H9 (cell line): ENCODE measurements around the gene TGFBR2. TPM values are rescaled to one million over a fixed set of nuclear protein-coding genes. Genes with fewer than 3 reads are reported as not detected.
A peak's percentile ranks its signal among the peaks of the same experiment; 100 is the strongest.

Experiments used
- DNase-seq: peaks from one replicate; pipeline ENCODE4 v3.0.0-alpha.2; 2017
- H2AFZ ChIP-seq: one replicate; pipeline ENCODE4 v1.6.1; 2013; ENCODE audit warnings: mild to moderate bottlenecking, low read length, control low read depth, moderate library complexity
- H2AK5ac ChIP-seq: 2 replicates; pipeline ENCODE4 v1.6.1; 2013; ENCODE audit warnings: low read length, control low read depth, mixed read lengths; ENCODE audit not compliant: insufficient read length
- H2BK120ac ChIP-seq: one replicate; pipeline ENCODE4 v1.6.1; 2013; ENCODE audit warnings: low read depth, mild to moderate bottlenecking, low read length, control low read depth, inconsistent platforms; ENCODE audit not compliant: poor library complexity, severe bottlenecking
- H2BK12ac ChIP-seq: 2 replicates; pipeline ENCODE4 v1.6.1; 2013; ENCODE audit warnings: low read length, control low read depth, mixed read lengths, low read depth; ENCODE audit not compliant: insufficient read length
- H2BK15ac ChIP-seq: 2 replicates; pipeline ENCODE4 v1.6.1; 2013; ENCODE audit warnings: low read depth, low read length, control low read depth
- H2BK20ac ChIP-seq: one replicate; pipeline ENCODE4 v1.6.1; 2013; ENCODE audit warnings: low read depth, mild to moderate bottlenecking, low read length, control low read depth, inconsistent platforms; ENCODE audit not compliant: poor library complexity, severe bottlenecking
- H2BK5ac ChIP-seq: 2 replicates; pipeline ENCODE4 v1.6.1; 2013; ENCODE audit warnings: low read length, control low read depth, mixed read lengths; ENCODE audit not compliant: insufficient read length
- H3K14ac ChIP-seq: 2 replicates; pipeline ENCODE4 v1.6.1; 2013; ENCODE audit warnings: low read length, control low read depth; ENCODE audit not compliant: insufficient read depth
- H3K18ac ChIP-seq: 2 replicates; pipeline ENCODE4 v1.6.1; 2013; ENCODE audit warnings: low read depth, mild to moderate bottlenecking, mixed read lengths, low read length, control low read depth; ENCODE audit not compliant: insufficient read length
- H3K23ac ChIP-seq: 2 replicates; pipeline ENCODE4 v1.6.1; 2013; ENCODE audit warnings: low read length, control low read depth, mixed read lengths, low read depth; ENCODE audit not compliant: insufficient read length
- H3K23me2 ChIP-seq: 2 replicates; pipeline ENCODE4 v1.6.1; 2013; ENCODE audit warnings: low read depth, mild to moderate bottlenecking, mixed read lengths, low read length, control low read depth; ENCODE audit not compliant: insufficient read length, poor library complexity, severe bottlenecking
- H3K27ac ChIP-seq: 2 replicates; pipeline ENCODE4 v1.5.1; 2013; ENCODE audit warnings: low read length, control low read depth, mixed read lengths, low read depth; ENCODE audit not compliant: insufficient read length
- H3K27me3 ChIP-seq: 2 replicates; pipeline ENCODE4 v1.6.1; 2013; ENCODE audit warnings: low read length, control low read depth, inconsistent platforms; ENCODE audit not compliant: insufficient read depth
- H3K4ac ChIP-seq: 2 replicates; pipeline ENCODE4 v1.6.1; 2013; ENCODE audit warnings: low read depth, mild to moderate bottlenecking, control low read depth, inconsistent platforms, low read length, moderate library complexity
- H3K4me1 ChIP-seq: 2 replicates; pipeline ENCODE4 v1.6.1; 2013; ENCODE audit warnings: low read length, control low read depth, inconsistent platforms; ENCODE audit not compliant: insufficient read depth
- H3K4me2 ChIP-seq: 2 replicates; pipeline ENCODE4 v1.6.1; 2013; ENCODE audit warnings: low read length, control low read depth, mixed read lengths; ENCODE audit not compliant: insufficient read length, insufficient read depth
- H3K56ac ChIP-seq: 2 replicates; pipeline ENCODE4 v1.6.1; 2013; ENCODE audit warnings: low read depth, mild to moderate bottlenecking, mixed read lengths, low read length, control low read depth; ENCODE audit not compliant: insufficient read length
- H3K79me1 ChIP-seq: 2 replicates; pipeline ENCODE4 v1.6.1; 2013; ENCODE audit warnings: low read depth, mild to moderate bottlenecking, moderate library complexity, low read length, control low read depth, inconsistent platforms; ENCODE audit not compliant: insufficient read depth, poor library complexity, severe bottlenecking
- H3K79me2 ChIP-seq: 2 replicates; pipeline ENCODE4 v1.6.1; 2013; ENCODE audit warnings: low read length, control low read depth, inconsistent platforms; ENCODE audit not compliant: insufficient read depth
- H3K9ac ChIP-seq: 2 replicates; pipeline ENCODE4 v1.6.1; 2013; ENCODE audit warnings: low read length, control low read depth, mixed read lengths; ENCODE audit not compliant: insufficient read length; ENCODE audit errors: extremely low read depth
- H3K9me3 ChIP-seq: one replicate; pipeline ENCODE4 v1.6.1; 2013; ENCODE audit warnings: low read depth, low read length, inconsistent platforms; ENCODE audit not compliant: control insufficient read depth
- H3T11ph ChIP-seq: one replicate; pipeline ENCODE4 v1.6.1; 2013; ENCODE audit warnings: mild to moderate bottlenecking, low read length, control low read depth, inconsistent platforms
- H4K20me1 ChIP-seq: one replicate; pipeline ENCODE4 v1.6.1; 2013; ENCODE audit not compliant: control insufficient read depth, insufficient read length, insufficient read depth
- H4K5ac ChIP-seq: 2 replicates; pipeline ENCODE4 v1.6.1; 2013; ENCODE audit warnings: low read depth, mild to moderate bottlenecking, mixed read lengths, low read length, control low read depth; ENCODE audit not compliant: insufficient read length
- H4K8ac ChIP-seq: replicated peaks from 2 replicates; pipeline ENCODE4 v1.6.1; 2013; ENCODE audit warnings: low read length, control low read depth, mixed read lengths, low read depth; ENCODE audit not compliant: insufficient read length
- H4K91ac ChIP-seq: 2 replicates; pipeline ENCODE4 v1.6.1; 2013; ENCODE audit warnings: low read depth, mild to moderate bottlenecking, moderate library complexity, mixed read lengths, low read length, control low read depth; ENCODE audit not compliant: insufficient read length
- H3K27ac Mint-ChIP-seq, 3 experiments: 2 replicates in 2 of 3; 3 replicates in 1 of 3; pipeline ENCODE4 v1.8.0; 2020 to 2021; ENCODE audit warnings: mixed read lengths in 3 of 3, mild to moderate bottlenecking in 1 of 3, moderate library complexity in 1 of 3
- H3K27me3 Mint-ChIP-seq: 2 replicates; pipeline ENCODE4 v1.8.0; 2021; ENCODE audit warnings: low read depth, mild to moderate bottlenecking, moderate library complexity, mixed read lengths
- H3K36me3 Mint-ChIP-seq, 3 experiments: 2 replicates in 2 of 3; 3 replicates in 1 of 3; pipeline ENCODE4 v1.8.0; 2020 to 2021; ENCODE audit warnings: low read depth in 3 of 3, mixed read lengths in 3 of 3; ENCODE audit not compliant: insufficient read depth in 1 of 3
- H3K4me1 Mint-ChIP-seq, 2 experiments: 2 replicates each; pipeline ENCODE4 v1.8.0; 2020; ENCODE audit warnings: mixed read lengths in 2 of 2
- H3K4me3 Mint-ChIP-seq, 2 experiments: 2 replicates in 1 of 2; 3 replicates in 1 of 2; pipeline ENCODE4 v1.8.0; 2020 to 2021; ENCODE audit warnings: mild to moderate bottlenecking in 2 of 2, mixed read lengths in 2 of 2, moderate library complexity in 1 of 2
- H3K9me3 Mint-ChIP-seq, 2 experiments: 2 replicates in 1 of 2; 3 replicates in 1 of 2; pipeline ENCODE4 v1.8.0; 2020; ENCODE audit warnings: mild to moderate bottlenecking in 2 of 2, mixed read lengths in 2 of 2, moderate library complexity in 1 of 2
- WGBS: extraction: QIAGEN DNeasy Blood & Tissue Kit; methylation state at CpG from one replicate; pipeline ENCODE4 v1.1.7; 2013; ENCODE audit warnings: missing lambda C conversion rate, low lambda C conversion rate, mixed read lengths; ENCODE audit not compliant: insufficient read length; ENCODE audit errors: extremely low coverage; 5-methylcytosine and 5-hydroxymethylcytosine counted together
- total RNA-seq: library from RNA; stranded (reverse); gene quantifications from 2 replicates; pipeline ENCODE4 v1.2.1, GENCODE V29; 2021
- TF ChIP-seq, protein P1 (sequence below): fragments of 200-600 bp; sonication (generic); conservative IDR thresholded peaks from 3 replicates; pipeline ENCODE4 v1.8.0; 2021; ENCODE audit warnings: antibody characterized with exemption, mild to moderate bottlenecking

The TGFBR2 gene
- total RNA-seq, 1 experiment from 2014 or later: 10.6 TPM

DNA sequence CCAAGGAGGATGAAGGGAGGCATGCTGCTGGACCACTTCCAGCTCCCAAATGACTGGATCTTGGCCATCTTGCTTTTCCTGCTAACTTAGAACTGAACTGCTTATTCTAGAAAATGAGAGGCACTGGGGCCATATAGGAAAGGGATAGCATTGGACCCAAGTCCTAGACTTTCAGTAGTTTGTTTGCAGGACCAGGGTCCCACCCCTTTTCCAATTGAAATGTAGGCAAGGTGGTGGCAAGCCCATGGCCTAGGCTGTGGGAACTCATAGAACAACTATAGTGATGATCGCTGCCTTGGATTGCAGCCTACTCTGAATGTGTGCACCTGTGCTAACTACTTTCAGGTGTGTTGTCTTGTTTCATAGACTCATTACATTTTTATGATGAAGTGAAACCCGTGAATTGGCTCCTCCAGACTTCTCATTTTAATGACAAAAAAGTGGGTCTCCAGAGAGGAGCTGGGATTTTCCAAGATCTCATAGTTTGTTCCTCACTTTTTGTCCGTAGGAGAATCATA is 50.3 kb downstream of the TGFBR2 start:
- no CpG with 5 or more reads among the region's 3 CpGs for WGBS
- no peak overlapping the region for H3K27ac ChIP-seq
- no peak overlapping the region for H3K4me3 Mint-ChIP-seq

More for the DNA sequence above, 50.3 kb downstream of the TGFBR2 start:
- H3K4me1 Mint-ChIP-seq: peaks cover 28 to 32% of the 10 kb centered on the region in 2 experiments
- Histone ChIP-seq H3T11ph (no peak overlapping the region), H4K5ac (no peak overlapping the region), H4K91ac (no peak overlapping the region), H2BK15ac (no peak overlapping the region), H3K18ac (no peak overlapping the region), H3K56ac (no peak overlapping the region), H3K9me3 (no peaks in the 10 kb centered on the region), H2BK5ac (no peak overlapping the region), H3K4me1 (peaks cover 17% of the 10 kb centered on the region), H3K79me2 (no peaks in the 10 kb centered on the region), H3K27me3 (no peaks in the 10 kb centered on the region), H2BK120ac (no peak overlapping the region), H2BK20ac (no peak overlapping the region), H2AK5ac (no peak overlapping the region), H3K9ac (no peak overlapping the region), H4K8ac (no peak overlapping the region), H3K79me1 (no peaks in the 10 kb centered on the region), H3K4me2 (no peak overlapping the region), H2AFZ (no peak overlapping the region), H3K23ac (no peak overlapping the region), H3K4ac (no peak overlapping the region), H2BK12ac (no peak overlapping the region), H3K23me2 (no peaks in the 10 kb centered on the region), H4K20me1 (no peaks in the 10 kb centered on the region), H3K14ac (no peak overlapping the region)
- H3K36me3 Mint-ChIP-seq: peaks cover 19 to 41% (median 20%) of the 10 kb centered on the region in 3 experiments; a peak in 5 of 7 replicates
- TF ChIP-seq, protein P1, sequence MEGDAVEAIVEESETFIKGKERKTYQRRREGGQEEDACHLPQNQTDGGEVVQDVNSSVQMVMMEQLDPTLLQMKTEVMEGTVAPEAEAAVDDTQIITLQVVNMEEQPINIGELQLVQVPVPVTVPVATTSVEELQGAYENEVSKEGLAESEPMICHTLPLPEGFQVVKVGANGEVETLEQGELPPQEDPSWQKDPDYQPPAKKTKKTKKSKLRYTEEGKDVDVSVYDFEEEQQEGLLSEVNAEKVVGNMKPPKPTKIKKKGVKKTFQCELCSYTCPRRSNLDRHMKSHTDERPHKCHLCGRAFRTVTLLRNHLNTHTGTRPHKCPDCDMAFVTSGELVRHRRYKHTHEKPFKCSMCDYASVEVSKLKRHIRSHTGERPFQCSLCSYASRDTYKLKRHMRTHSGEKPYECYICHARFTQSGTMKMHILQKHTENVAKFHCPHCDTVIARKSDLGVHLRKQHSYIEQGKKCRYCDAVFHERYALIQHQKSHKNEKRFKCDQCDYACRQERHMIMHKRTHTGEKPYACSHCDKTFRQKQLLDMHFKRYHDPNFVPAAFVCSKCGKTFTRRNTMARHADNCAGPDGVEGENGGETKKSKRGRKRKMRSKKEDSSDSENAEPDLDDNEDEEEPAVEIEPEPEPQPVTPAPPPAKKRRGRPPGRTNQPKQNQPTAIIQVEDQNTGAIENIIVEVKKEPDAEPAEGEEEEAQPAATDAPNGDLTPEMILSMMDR: no peak
- DNase-seq: no peak
- H3K9me3 Mint-ChIP-seq: no peaks in the 10 kb centered on the region
- no peaks in the 10 kb centered on the region for H3K27me3 Mint-ChIP-seq
- 0 out of 7 replicates have a peak overlapping the region, but pooled peaks of 1 of the 3 experiments have one; percentile 7 for H3K27ac Mint-ChIP-seq
